HEK293T (cell line): ENCODE results near the gene GTPBP10.

Experiments
- ARNT ChIP-seq: fragments of 450-650 bp; IDR thresholded peaks from 2 replicates; pipeline ENCODE4 v1.6.1; 2017; ENCODE audit warnings: mild to moderate bottlenecking
- ELF4 ChIP-seq: fragments of 450-650 bp; IDR thresholded peaks from 2 replicates; pipeline ENCODE4 v1.6.1; 2017; ENCODE audit warnings: antibody characterized with exemption
- NFRKB ChIP-seq: fragments of 450-650 bp; IDR thresholded peaks from 2 replicates; pipeline ENCODE4 v1.6.1; 2016; ENCODE audit warnings: mild to moderate bottlenecking, moderate library complexity
- SP1 ChIP-seq: fragments of 450-650 bp; IDR thresholded peaks from 2 replicates; pipeline ENCODE4 v1.6.1; 2017

DNA sequence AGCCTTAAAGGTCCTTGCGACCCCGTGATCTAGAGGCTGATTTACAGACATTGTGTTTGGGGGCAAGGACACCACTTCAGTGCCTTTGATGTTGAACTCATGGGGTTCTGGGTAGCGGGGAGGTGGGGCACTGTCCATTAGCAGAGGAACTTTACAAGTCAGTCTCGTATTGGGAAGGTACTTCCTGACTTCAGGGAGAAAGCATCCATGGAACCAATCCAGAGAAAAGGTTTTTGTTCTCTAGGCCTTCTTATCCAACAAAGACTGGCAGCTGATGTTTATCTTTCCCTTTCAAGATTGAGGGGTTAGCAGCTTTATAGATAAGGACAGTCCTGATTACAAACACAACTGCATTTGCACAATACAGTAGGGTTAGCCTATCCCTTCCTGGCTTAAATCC is 2.8 kb downstream of the GTPBP10 start:
- TF ChIP-seq SP1 (no peak), NFRKB (no peak), ELF4 (no peak), ARNT (no peak)
